Parathyroid adenoma (tissue), 2 donors: ENCODE measurements around the gene IL17RC.
"Not testable (repeated sequence)": the region's sequence is repeated elsewhere in the genome, so short reads cannot be mapped to it uniquely, and the experiment has no call there.

Source experiments
- H2AFZ ChIP-seq: fragments of 300-600 bp; sonication (generic); one replicate; pipeline ENCODE4 v1.7.0; 2017; ENCODE audit warnings: antibody characterized with exemption, mild to moderate bottlenecking
- H3K27ac ChIP-seq: fragments of 300-600 bp; sonication (generic); one replicate; pipeline ENCODE4 v1.7.0; 2017
- H3K27me3 ChIP-seq: fragments of 300-600 bp; sonication (generic); one replicate; pipeline ENCODE4 v1.7.0; 2017; ENCODE audit warnings: low read length; ENCODE audit not compliant: control insufficient read depth, insufficient read depth
- H3K36me3 ChIP-seq: fragments of 300-600 bp; sonication (generic); one replicate; pipeline ENCODE4 v1.7.0; 2017; ENCODE audit warnings: low read length; ENCODE audit not compliant: control insufficient read depth, insufficient read depth
- H3K4me1 ChIP-seq: fragments of 300-600 bp; sonication (generic); one replicate; pipeline ENCODE4 v1.7.0; 2017; ENCODE audit warnings: control low read depth
- H3K4me2 ChIP-seq: fragments of 300-600 bp; sonication (generic); one replicate; pipeline ENCODE4 v1.7.0; 2017; ENCODE audit warnings: low read length
- H3K4me3 ChIP-seq: fragments of 300-600 bp; sonication (generic); one replicate; pipeline ENCODE4 v1.7.0; 2017; ENCODE audit warnings: low read depth, low read length
- H3K79me2 ChIP-seq: fragments of 300-600 bp; sonication (generic); one replicate; pipeline ENCODE4 v1.7.0; 2017; ENCODE audit warnings: control low read depth
- H3K9ac ChIP-seq: fragments of 300-600 bp; sonication (generic); one replicate; pipeline ENCODE4 v1.7.0; 2017; ENCODE audit warnings: mild to moderate bottlenecking
- H3K9me3 ChIP-seq: fragments of 300-600 bp; sonication (generic); one replicate; pipeline ENCODE4 v1.7.0; 2017; ENCODE audit warnings: low read length; ENCODE audit not compliant: control insufficient read depth
- CTCF ChIP-seq: fragments of 300-600 bp; sonication (generic); IDR thresholded peaks from one replicate; pipeline ENCODE4 v1.7.0; 2017; ENCODE audit warnings: antibody characterized with exemption, mild to moderate bottlenecking
- donor health status: primary hyperparathyroidism.

Gene IL17RC

GRCh38 chr3:9937486-9938238, 20.8 kb downstream of the IL17RC start:
- H3K9me3 ChIP-seq = no peaks in the 10 kb centered on the region
- H3K9ac ChIP-seq = no peak overlapping the region
- peaks cover 10% of the 10 kb centered on the region for H3K4me1 ChIP-seq
- no peak overlapping the region for H3K4me2 ChIP-seq
- TF ChIP-seq CTCF = no peak
- H3K27me3 ChIP-seq = no peaks in the 10 kb centered on the region
- H3K36me3 ChIP-seq = no peaks in the 10 kb centered on the region
- H2AFZ ChIP-seq = no peak overlapping the region
- H3K4me3 ChIP-seq = no peak overlapping the region
- H3K27ac ChIP-seq = no peak overlapping the region
- peaks cover 9% of the 10 kb centered on the region for H3K79me2 ChIP-seq

GRCh38 chr3:9938966-9939365, 22.1 kb downstream of the IL17RC start:
- H3K9me3 ChIP-seq = no peaks in the 10 kb centered on the region

GRCh38 chr3:9939906-9940305, 23.0 kb downstream of the IL17RC start:
- H3K4me1 ChIP-seq, H3K9me3 ChIP-seq, H3K36me3 ChIP-seq, H3K4me3 ChIP-seq, H3K4me2 ChIP-seq, H3K27ac ChIP-seq, H2AFZ ChIP-seq, H3K79me2 ChIP-seq, H3K9ac ChIP-seq, H3K27me3 ChIP-seq: not testable (repeated sequence)

More at GRCh38 chr3:9938966-9939365, 22.1 kb downstream of the IL17RC start:
- Histone ChIP-seq H3K79me2 (peaks cover 9% of the 10 kb centered on the region), H3K36me3 (no peaks in the 10 kb centered on the region), H3K4me1 (peaks cover 10% of the 10 kb centered on the region), H3K4me2 (no peak overlapping the region), H2AFZ (no peak overlapping the region), H3K4me3 (no peak overlapping the region), H3K9ac (no peak overlapping the region), H3K27me3 (no peaks in the 10 kb centered on the region), H3K27ac (no peak overlapping the region)
- TF ChIP-seq CTCF = no peak

GRCh38 chr3:9940746-9941145, 23.8 kb downstream of the IL17RC start:
- Histone ChIP-seq H3K9ac (no peak overlapping the region), H3K36me3 (no peaks in the 10 kb centered on the region), H3K27me3 (no peaks in the 10 kb centered on the region), H3K4me1 (no peaks in the 10 kb centered on the region), H3K79me2 (no peaks in the 10 kb centered on the region), H3K4me2 (no peak overlapping the region), H3K4me3 (no peak overlapping the region), H2AFZ (no peak overlapping the region), H3K27ac (no peak overlapping the region), H3K9me3 (no peaks in the 10 kb centered on the region)
- no peak for TF ChIP-seq CTCF

- no peak overlapping the region for H3K4me3 ChIP-seq
- H3K27me3 ChIP-seq = no peaks in the 10 kb centered on the region
- H3K9me3 ChIP-seq = no peaks in the 10 kb centered on the region
- no peaks in the 10 kb centered on the region for H3K36me3 ChIP-seq
- H3K27ac ChIP-seq = no peak overlapping the region
- TF ChIP-seq CTCF = no peak
- H3K79me2 ChIP-seq = no peaks in the 10 kb centered on the region
- no peaks in the 10 kb centered on the region for H3K4me1 ChIP-seq
- no peak overlapping the region for H3K9ac ChIP-seq
- no peak overlapping the region for H3K4me2 ChIP-seq
- no peak overlapping the region for H2AFZ ChIP-seq
These were observed 25.3 kb downstream of the IL17RC start for GRCh38 chr3:9942164-9942563.
